Fibroblast of lung (primary cell): ENCODE data around the gene ARHGAP10.

Experiments used
- EZH2 ChIP-seq: IDR thresholded peaks from 2 replicates; pipeline ENCODE4 v1.5.1; 2012; ENCODE audit warnings: low read length, control low read depth, mild to moderate bottlenecking; ENCODE audit errors: missing control alignments
- TF ChIP-seq, protein P1 (sequence below), 2 donors: IDR thresholded peaks in 1 of 2; conservative IDR thresholded peaks in 1 of 2; 1 replicate in 1 of 2; 2 replicates in 1 of 2; pipeline ENCODE4 v1.5.1; 2011 to 2012; ENCODE audit warnings: low read length in 2 of 2, control low read depth in 1 of 2, inconsistent platforms in 1 of 2, low read depth in 1 of 2, mild to moderate bottlenecking in 1 of 2

DNA sequence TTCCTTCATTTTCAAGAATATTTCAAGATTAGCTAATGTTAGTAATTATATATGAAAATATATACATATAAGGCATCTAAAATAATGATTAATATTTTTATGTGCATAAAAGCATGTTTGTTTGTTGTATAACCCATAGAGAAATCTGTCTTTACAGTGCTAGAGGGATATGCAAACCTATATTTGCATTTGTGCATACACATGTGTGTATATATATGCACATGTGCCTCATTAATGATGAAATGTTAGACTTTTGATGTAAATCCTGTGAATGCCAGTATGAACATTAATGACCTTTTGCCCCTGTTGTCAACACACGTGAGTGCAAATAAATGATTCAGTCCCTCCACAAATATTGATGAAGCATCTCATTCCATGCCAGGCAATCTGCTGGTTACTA, 197.9 kb downstream of the ARHGAP10 start:
- TF ChIP-seq, protein P1, sequence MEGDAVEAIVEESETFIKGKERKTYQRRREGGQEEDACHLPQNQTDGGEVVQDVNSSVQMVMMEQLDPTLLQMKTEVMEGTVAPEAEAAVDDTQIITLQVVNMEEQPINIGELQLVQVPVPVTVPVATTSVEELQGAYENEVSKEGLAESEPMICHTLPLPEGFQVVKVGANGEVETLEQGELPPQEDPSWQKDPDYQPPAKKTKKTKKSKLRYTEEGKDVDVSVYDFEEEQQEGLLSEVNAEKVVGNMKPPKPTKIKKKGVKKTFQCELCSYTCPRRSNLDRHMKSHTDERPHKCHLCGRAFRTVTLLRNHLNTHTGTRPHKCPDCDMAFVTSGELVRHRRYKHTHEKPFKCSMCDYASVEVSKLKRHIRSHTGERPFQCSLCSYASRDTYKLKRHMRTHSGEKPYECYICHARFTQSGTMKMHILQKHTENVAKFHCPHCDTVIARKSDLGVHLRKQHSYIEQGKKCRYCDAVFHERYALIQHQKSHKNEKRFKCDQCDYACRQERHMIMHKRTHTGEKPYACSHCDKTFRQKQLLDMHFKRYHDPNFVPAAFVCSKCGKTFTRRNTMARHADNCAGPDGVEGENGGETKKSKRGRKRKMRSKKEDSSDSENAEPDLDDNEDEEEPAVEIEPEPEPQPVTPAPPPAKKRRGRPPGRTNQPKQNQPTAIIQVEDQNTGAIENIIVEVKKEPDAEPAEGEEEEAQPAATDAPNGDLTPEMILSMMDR (conservative IDR thresholded peaks at IDR 0.05 in 1 of 2, IDR thresholded peaks at IDR 0.05 in 1 of 2; ENCODE audit: low read depth in 1 of 2, low read length in 2 of 2), result no peak
- no peak for TF ChIP-seq EZH2
